Stimulated activated CD4-positive, alpha-beta T cell treated with anti-CD3 and anti-CD28 coated beads, Interleukin-12 subunit alpha, Interleukin-12 subunit beta, amount 100 ng/mL, for 48 hours (primary cell): ENCODE data around the gene PLD1.
"Not testable (repeated sequence)": the region's sequence is repeated elsewhere in the genome, so short reads cannot be mapped to it uniquely, and the experiment has no call there.

Source experiments
- DNase-seq, 3 donors: peaks; one replicate each; pipeline ENCODE4 v3.0.0-alpha.2; 2020; ENCODE audit warnings: low read depth in 2 of 3, low spot score in 1 of 3

PLD1 gene

DNA sequence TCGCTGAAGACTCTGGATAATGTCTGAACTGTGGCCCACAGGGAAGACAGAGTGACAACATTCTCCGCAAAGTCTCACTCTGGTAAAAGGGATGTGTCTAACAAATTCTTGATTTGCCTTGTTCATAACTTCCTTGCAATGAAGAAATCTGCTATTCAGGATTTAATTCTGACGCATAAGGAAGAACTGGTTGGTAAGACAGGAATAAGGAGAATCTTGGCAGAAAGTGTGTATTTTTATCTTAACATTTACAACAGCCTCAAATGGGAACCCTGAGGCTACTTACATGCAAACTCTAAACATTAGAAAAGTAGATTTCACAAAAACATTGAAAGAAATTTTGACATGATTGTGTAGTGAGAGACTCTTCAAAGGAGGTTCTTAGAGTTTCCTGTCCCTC, 10.8 kb upstream of the PLD1 start:
- no peak for DNase-seq

GRCh38 chr3:171817074-171817800, 7.0 kb upstream of the PLD1 start:
- no peak for DNase-seq

- DNase-seq: no peak
Observed at GRCh38 chr3:171815973-171816595, 5.8 kb upstream of the PLD1 start.

DNA sequence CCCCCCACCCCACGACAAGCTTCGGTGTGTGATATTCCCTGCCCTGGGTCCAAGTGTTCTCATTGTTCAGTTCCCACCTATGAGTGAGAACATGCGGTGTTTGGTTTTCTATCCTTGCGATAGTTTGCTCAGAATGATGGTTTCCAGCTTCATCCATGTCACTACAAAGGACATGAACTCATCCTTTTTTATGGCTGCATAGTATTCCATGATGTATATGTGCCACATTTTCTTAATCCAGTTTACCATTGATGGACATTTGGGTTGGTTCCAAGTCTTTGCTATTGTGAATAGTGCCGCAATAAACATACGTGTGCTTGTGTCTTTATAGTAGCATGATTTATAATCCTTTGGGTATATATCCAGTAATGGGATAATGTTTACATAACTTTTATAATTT, 4.4 kb upstream of the PLD1 start:
- DNase-seq: not testable (repeated sequence)

DNA sequence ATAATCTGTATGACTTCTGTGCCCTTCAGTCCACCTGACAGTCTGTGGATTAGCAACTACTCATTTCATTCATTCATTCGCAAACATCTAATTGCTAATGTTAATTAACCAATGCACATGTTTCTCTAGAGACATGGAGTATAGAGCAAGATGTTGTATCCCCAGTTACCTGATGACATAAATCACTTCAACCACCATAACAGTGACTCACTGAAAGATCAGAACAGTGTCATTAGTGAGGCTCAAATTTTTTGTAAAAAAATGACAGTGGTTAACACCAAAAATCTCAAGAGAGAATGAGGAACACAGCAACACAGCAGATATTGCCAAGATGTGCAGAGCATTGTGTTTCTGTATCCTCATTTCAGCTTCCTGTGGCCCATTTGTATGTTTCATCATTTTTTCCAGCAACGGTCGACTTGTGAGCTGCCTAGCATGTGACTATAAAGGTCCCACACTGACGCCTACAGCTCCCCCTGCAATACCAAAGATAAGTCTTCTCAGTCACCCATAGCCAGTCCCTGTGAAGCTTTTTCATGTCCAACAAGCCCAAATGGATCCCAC, 3.7 kb upstream of the PLD1 start:
- DNase-seq: no peak

DNA sequence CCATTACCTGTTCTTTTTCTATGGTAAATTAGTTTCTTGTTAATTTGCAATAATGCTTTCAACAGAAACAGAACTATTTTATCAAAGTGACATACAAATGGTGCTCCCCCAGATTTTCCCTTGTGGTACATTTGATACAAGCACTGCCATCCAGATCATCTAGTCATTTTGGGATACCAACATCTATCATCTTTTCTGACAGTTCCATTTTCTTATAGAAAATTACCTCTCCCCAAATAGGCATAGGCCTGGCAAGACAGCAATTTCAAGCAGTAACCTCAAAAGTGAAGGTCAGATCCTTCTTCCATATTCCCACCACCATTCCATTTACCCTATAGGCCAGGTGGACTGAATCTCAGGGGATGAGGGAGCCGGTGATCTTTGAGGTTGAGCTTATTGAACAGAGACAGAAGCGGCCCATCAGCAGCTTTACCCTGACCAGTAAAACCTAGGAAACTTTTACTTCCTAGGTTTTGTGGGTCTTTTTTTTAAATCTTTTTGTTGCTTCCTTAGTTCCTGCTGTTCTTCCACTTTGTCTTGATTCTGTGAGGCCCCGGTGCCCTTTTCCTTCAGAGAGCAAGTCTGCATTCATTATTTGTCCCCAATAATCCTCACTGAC, 3.1 kb upstream of the PLD1 start:
- no peak for DNase-seq

GRCh38 chr3:171812811-171813210, 2.5 kb upstream of the PLD1 start:
- DNase-seq: no peak

DNA sequence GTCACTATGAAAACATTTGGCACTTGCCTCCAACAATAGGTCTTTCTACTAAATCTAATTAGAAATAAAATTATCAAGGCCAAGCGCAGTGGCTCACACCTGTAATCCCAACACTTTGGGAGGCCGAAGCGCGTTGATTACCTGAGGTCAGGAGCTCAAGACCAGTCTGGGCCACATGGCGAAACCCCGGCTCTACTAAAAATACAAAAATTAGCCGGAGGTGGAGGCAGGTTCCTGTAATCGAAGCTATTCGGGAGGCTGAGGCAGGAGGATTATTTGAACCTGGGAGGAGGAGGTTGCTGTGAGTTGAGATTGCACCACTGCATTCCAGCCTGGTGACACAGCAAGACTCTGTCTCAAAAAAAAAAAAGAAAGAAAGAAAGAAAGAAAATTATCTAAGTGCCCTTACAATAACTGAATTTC, 1.6 kb upstream of the PLD1 start:
- no peak for DNase-seq

GRCh38 chr3:171811295-171811912, 1.1 kb upstream of the PLD1 start:
- DNase-seq: no peak

- no peak for DNase-seq
Observed at GRCh38 chr3:171810629-171811294, 479 bp upstream of the PLD1 start.

DNA sequence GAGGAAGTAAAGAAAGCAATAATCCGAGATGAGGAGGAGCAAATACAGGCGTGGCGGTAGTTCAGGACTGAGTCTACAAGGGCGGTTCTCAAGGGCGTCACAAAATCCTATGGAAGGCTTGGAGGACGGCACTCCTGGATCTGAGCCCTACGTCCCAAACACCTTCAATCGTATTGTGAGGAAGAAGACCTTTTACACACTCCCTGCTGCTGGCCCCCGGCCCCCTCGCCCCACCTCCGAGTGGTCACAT, 747 bp downstream of the PLD1 start:
- DNase-seq: no peak

DNA sequence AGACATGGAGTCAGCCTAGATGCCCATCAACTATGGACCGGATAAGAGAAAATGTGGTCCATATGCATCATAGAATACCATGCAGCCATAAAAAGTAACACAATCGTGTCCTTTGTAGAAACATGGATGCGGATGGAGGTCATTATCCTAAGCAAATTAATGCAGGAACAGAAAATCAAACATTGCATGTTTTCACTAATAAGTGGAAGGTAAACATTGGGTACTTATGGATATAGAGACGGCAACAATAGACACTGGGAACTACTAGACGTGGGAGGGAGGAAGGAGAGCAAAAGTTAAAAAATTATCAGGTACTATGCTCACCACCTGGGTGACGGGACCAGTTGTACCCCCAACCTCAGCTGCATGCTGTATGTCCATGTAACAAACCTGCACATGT, 2.5 kb downstream of the PLD1 start:
- no peak for DNase-seq

- no peak for DNase-seq
Observed at GRCh38 chr3:171807129-171807675, 3.1 kb downstream of the PLD1 start.

GRCh38 chr3:171806200-171807128, 3.8 kb downstream of the PLD1 start:
- no peak for DNase-seq

DNA sequence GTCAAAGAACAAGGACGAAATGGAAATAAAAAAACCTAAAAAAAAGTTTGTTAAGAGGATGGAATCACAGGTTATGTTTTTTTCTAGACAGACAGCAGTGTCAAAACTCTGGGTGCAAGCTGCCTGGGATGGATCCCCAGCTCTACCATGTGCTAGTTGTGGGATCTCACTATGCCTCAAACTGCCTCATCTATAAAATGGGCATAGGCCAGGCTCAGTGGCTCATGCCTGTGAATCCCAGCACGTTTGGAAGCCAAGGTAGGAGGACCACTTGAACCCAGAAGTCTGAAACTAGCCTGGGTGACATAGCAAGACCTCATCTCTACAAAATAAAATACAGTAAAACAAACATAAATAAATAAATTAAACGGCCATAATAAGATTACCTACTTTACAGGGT, 4.6 kb downstream of the PLD1 start:
- no peak for DNase-seq

GRCh38 chr3:171804618-171805389, 5.5 kb downstream of the PLD1 start:
- no peak for DNase-seq

GRCh38 chr3:171803044-171803443, 7.2 kb downstream of the PLD1 start:
- DNase-seq: no peak

DNA sequence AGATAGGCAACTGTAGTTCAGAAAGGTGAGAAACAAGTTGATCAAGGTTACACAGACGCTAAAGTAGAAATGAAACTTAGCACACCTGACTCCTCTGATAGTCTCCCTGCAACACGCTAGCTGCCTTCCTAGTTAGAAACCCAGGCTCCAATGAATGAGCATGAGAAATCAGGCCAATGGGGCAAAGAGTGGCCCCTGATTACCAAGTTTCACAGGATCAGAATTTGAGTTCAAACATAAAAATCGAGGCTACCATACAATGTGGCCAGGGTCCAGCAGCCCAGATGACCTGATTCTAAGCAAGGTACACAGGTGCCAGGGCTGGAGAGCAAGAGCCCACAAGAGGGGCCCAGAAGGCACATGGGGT, 7.7 kb downstream of the PLD1 start:
- DNase-seq: no peak

- no peak for DNase-seq
Observed at GRCh38 chr3:171801738-171802589, 8.3 kb downstream of the PLD1 start.
